ENCODE results near the gene SCMH1. TPM values are rescaled to one million over a fixed set of nuclear protein-coding genes. Genes with fewer than 3 reads are reported as not detected.

The SCMH1 gene
- total and polyA plus RNA-seq, 7 donors: 16.2 to 39.4 (median 28.3) TPM

GRCh38 chr1:41101950-41102607, 140.0 kb downstream of the SCMH1 start:
- H3K9me3 ChIP-seq: no peaks in the 10 kb centered on the region
- WGBS, 3 donors: 51 to 52% (median 52%) methylated on average over 2 of the region's 2 CpGs
- peaks cover 28% of the 10 kb centered on the region for H3K4me1 ChIP-seq
- intact Hi-C loops (cut with DNase I): loop anchor here in 1 of 2 donors (10.0 kb wide), 1 partner anchor 133 kb away; no protein-coding TSS in a partner anchor
- peak overlapping the region; percentile 47 for H3K27ac ChIP-seq
- TF ChIP-seq, protein P1, sequence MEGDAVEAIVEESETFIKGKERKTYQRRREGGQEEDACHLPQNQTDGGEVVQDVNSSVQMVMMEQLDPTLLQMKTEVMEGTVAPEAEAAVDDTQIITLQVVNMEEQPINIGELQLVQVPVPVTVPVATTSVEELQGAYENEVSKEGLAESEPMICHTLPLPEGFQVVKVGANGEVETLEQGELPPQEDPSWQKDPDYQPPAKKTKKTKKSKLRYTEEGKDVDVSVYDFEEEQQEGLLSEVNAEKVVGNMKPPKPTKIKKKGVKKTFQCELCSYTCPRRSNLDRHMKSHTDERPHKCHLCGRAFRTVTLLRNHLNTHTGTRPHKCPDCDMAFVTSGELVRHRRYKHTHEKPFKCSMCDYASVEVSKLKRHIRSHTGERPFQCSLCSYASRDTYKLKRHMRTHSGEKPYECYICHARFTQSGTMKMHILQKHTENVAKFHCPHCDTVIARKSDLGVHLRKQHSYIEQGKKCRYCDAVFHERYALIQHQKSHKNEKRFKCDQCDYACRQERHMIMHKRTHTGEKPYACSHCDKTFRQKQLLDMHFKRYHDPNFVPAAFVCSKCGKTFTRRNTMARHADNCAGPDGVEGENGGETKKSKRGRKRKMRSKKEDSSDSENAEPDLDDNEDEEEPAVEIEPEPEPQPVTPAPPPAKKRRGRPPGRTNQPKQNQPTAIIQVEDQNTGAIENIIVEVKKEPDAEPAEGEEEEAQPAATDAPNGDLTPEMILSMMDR (IDR thresholded peaks at IDR 0.05): no peak
- no peak overlapping the region for H3K4me3 ChIP-seq
- no peaks in the 10 kb centered on the region for H3K27me3 ChIP-seq (ENCODE audit: insufficient read depth in 3 of 3, low read length in 2 of 3)
- no peaks in the 10 kb centered on the region for H3K36me3 ChIP-seq (ENCODE audit: insufficient read depth in 1 of 2, low read depth in 1 of 2)
- ATAC-seq: peak; percentile 84 to 96 (median 92)
- DNase-seq: peak; percentile 88 to 93

- TF ChIP-seq, protein P1 (IDR thresholded peaks at IDR 0.05): no peak
- Histone ChIP-seq H3K9me3 (no peaks in the 10 kb centered on the region), H3K36me3 (ENCODE audit: insufficient read depth in 1 of 2, low read depth in 1 of 2) (no peaks in the 10 kb centered on the region), H3K4me3 (no peak overlapping the region), H3K27ac (no peak overlapping the region), H3K4me1 (peaks cover 28% of the 10 kb centered on the region), H3K27me3 (ENCODE audit: insufficient read depth in 3 of 3, low read length in 2 of 3) (no peaks in the 10 kb centered on the region)
- DNase-seq: no peak
- WGBS, 3 donors: 85 to 95% (median 92%) methylated on average over 1 of the region's 1 CpG
- intact Hi-C loops (cut with DNase I): loop anchor here in 1 of 2 donors (10.0 kb wide), 1 partner anchor 134 kb away; no protein-coding TSS in a partner anchor
- ATAC-seq: no peak
Observed at GRCh38 chr1:41101076-41101475, 141.0 kb downstream of the SCMH1 start.

DNA sequence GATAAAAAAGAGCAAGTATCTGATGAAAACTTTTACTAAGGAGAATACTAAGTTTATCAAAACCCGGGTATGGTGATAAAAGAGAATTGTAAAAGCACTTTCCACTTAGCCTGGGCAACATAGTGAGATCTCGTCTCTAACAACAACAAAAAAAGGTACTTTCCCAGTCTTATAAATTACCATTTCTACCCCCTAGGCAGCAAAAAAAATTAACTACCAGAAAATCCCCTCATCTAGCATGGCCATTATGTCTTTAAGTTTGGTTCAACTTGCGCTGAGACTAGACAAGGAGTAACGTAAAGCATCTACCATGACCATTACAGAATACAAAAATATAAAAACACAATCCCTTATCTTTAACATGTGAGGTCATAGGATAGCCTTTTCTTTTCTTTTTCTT, 141.9 kb downstream of the SCMH1 start:
- TF ChIP-seq, protein P1 (IDR thresholded peaks at IDR 0.05): no peak
- WGBS, 3 donors: 97 to 98% (median 98%) methylated on average over 4 of the region's 4 CpGs
- Histone ChIP-seq H3K27ac (no peak overlapping the region), H3K4me1 (peaks cover 28% of the 10 kb centered on the region), H3K9me3 (no peaks in the 10 kb centered on the region), H3K27me3 (ENCODE audit: insufficient read depth in 3 of 3, low read length in 2 of 3) (no peaks in the 10 kb centered on the region), H3K36me3 (ENCODE audit: insufficient read depth in 1 of 2, low read depth in 1 of 2) (no peaks in the 10 kb centered on the region), H3K4me3 (no peak overlapping the region)
- no peak for ATAC-seq
- DNase-seq: no peak
- intact Hi-C loops (cut with DNase I): loop anchor here in 1 of 2 donors (10.0 kb wide), 1 partner anchor 135 kb away; no protein-coding TSS in a partner anchor

DNA sequence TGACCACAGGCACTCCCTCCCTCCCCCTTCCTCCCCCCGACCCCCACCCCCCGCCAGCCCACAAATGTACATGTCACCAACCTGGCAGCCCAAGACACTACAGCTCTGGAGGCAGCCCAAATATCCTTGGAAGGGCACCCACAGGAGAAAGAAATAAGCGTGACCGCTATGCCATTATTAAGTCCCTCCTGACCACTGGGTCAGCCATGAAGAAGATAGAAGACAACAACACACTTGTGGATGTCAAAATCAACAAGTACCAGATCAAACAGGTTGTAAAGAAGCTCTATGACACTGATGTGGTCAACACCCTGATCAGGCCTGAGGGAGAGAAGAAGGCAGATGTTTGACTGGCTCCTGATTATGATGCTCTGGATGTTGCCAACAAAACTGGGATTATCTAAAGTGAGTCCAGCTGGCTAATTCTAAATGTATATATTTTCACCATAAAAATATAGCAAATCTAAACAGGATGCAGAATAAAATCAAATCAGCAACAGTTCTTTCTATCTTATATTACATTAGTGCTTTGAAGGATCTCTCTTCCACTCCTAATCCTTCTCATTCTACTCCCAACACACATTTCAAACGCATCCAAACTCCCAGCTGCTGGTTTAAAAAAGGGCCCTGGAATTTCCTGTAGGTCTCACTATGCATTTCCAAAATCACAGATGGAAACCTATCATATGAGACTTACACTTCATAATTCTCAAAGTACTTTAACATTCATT, 143.2 kb downstream of the SCMH1 start:
- H3K27ac ChIP-seq: no peak overlapping the region
- peak in 3 of 4 donors; percentile 44 to 61 (median 47) for ATAC-seq

More for the DNA sequence above, 143.2 kb downstream of the SCMH1 start:
- no peak for DNase-seq
- Histone ChIP-seq H3K9me3 (no peaks in the 10 kb centered on the region), H3K4me1 (peaks cover 28% of the 10 kb centered on the region), H3K27me3 (ENCODE audit: insufficient read depth in 3 of 3, low read length in 2 of 3) (no peaks in the 10 kb centered on the region), H3K4me3 (no peak overlapping the region), H3K36me3 (ENCODE audit: insufficient read depth in 1 of 2, low read depth in 1 of 2) (no peaks in the 10 kb centered on the region)
- 42 to 55% (median 47%) methylated on average over 5 of the region's 5 CpGs for WGBS, 3 donors
- TF ChIP-seq, protein P1 (IDR thresholded peaks at IDR 0.05): no peak
- intact Hi-C loops (cut with DNase I): no loop called here

All from psoas muscle (tissue), 8 donors.